ENCODE data around the gene DIAPH3.

- TF ChIP-seq, protein P1, sequence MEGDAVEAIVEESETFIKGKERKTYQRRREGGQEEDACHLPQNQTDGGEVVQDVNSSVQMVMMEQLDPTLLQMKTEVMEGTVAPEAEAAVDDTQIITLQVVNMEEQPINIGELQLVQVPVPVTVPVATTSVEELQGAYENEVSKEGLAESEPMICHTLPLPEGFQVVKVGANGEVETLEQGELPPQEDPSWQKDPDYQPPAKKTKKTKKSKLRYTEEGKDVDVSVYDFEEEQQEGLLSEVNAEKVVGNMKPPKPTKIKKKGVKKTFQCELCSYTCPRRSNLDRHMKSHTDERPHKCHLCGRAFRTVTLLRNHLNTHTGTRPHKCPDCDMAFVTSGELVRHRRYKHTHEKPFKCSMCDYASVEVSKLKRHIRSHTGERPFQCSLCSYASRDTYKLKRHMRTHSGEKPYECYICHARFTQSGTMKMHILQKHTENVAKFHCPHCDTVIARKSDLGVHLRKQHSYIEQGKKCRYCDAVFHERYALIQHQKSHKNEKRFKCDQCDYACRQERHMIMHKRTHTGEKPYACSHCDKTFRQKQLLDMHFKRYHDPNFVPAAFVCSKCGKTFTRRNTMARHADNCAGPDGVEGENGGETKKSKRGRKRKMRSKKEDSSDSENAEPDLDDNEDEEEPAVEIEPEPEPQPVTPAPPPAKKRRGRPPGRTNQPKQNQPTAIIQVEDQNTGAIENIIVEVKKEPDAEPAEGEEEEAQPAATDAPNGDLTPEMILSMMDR (IDR thresholded peaks at IDR 0.05): no peak
- TF ChIP-seq POLR2A (IDR thresholded peaks at IDR 0.05) (no peak), EP300 (IDR thresholded peaks at IDR 0.05) (no peak)
Measured at GRCh38 chr13:60164234-60164889, 634 bp upstream of the DIAPH3 start.
